Measurements from ENCODE around the gene HYCC1.
A peak's percentile ranks its signal among the peaks of the same experiment; 100 is the strongest.

Gene HYCC1

DNA sequence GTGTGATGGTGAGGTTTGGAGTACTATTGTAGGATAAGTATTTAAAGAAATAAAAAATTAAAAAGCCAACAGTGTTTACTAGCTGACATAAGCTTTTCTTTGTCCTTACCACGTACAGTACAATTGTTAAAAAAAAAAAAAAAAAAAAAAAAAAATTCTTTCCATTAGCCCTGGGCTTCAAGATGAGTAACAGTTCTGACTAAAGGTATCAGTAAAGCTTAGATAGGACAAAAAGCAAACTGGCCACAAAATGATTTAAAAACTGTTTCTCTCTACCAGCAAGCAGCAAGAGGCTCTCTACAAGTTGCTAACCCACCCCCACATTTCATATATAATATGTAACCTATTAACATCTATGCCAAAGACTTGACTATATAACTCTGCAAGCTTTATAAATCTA is 17.5 kb downstream of the HYCC1 start:
- TF ChIP-seq, protein P1, sequence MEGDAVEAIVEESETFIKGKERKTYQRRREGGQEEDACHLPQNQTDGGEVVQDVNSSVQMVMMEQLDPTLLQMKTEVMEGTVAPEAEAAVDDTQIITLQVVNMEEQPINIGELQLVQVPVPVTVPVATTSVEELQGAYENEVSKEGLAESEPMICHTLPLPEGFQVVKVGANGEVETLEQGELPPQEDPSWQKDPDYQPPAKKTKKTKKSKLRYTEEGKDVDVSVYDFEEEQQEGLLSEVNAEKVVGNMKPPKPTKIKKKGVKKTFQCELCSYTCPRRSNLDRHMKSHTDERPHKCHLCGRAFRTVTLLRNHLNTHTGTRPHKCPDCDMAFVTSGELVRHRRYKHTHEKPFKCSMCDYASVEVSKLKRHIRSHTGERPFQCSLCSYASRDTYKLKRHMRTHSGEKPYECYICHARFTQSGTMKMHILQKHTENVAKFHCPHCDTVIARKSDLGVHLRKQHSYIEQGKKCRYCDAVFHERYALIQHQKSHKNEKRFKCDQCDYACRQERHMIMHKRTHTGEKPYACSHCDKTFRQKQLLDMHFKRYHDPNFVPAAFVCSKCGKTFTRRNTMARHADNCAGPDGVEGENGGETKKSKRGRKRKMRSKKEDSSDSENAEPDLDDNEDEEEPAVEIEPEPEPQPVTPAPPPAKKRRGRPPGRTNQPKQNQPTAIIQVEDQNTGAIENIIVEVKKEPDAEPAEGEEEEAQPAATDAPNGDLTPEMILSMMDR (conservative IDR thresholded peaks at IDR 0.05; ENCODE audit: low read length) = no peak
- DNase-seq (ENCODE audit: low read depth) = no peak
- no peak overlapping the region for H3K4me3 ChIP-seq (ENCODE audit: low read length)

DNA sequence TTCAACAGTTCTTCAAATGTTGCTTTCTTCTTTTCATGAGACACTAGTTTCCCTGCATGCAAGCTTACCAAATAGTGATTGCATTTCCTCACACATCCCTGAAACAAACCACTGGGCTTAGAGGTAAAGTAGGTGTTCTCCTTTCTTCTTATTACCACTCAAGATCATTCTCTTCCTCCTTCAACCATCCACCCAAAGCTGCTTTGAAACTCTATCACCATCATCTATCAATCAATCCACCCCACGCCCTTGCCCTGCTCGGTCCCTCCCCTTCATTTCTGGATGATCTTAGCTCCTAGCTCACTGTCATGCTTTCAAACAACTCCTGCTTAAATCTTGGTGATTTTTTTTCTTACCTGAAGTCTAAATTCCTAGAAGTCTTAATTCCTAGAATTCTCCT is 18.9 kb downstream of the HYCC1 start:
- TF ChIP-seq, protein P1 (conservative IDR thresholded peaks at IDR 0.05; ENCODE audit: low read length) = no peak
- DNase-seq (ENCODE audit: low read depth) = no peak
- H3K4me3 ChIP-seq (ENCODE audit: low read length) = no peak overlapping the region

GRCh38 chr7:22992874-22993840 is 20.8 kb downstream of the HYCC1 start:
- no peak overlapping the region for H3K4me3 ChIP-seq (ENCODE audit: low read length)
- TF ChIP-seq, protein P1 (conservative IDR thresholded peaks at IDR 0.05; ENCODE audit: low read length) = no peak

DNA sequence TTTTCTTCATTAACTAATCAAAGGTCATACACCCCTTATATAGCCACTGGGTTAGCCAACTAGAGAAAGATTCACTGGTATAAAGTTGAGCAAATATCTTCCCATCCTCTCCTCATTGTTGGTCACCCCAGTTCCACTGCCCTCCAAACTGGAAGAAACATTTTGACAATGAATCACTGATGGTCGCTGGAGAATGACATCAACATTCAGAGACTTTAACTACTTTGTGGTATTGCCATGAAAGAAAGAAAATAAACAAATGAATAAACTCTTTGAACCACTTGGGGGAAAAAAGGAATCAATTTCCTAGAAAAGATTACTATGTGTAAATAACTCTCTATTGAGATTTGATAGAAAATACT is 23.4 kb downstream of the HYCC1 start:
- peak; percentile 69 for DNase-seq (ENCODE audit: low read depth)
- TF ChIP-seq, protein P1 (conservative IDR thresholded peaks at IDR 0.05; ENCODE audit: low read length) = no peak
- no peak overlapping the region for H3K4me3 ChIP-seq (ENCODE audit: low read length)

More at GRCh38 chr7:22992874-22993840, 20.8 kb downstream of the HYCC1 start:
- DNase-seq (ENCODE audit: low read depth) = no peak

- TF ChIP-seq, protein P1 (conservative IDR thresholded peaks at IDR 0.05; ENCODE audit: low read length) = no peak
- peak; percentile 59 for DNase-seq (ENCODE audit: low read depth)
- H3K4me3 ChIP-seq (ENCODE audit: low read length) = no peak overlapping the region
Observed at GRCh38 chr7:22989643-22990587, 24.0 kb downstream of the HYCC1 start.

DNA sequence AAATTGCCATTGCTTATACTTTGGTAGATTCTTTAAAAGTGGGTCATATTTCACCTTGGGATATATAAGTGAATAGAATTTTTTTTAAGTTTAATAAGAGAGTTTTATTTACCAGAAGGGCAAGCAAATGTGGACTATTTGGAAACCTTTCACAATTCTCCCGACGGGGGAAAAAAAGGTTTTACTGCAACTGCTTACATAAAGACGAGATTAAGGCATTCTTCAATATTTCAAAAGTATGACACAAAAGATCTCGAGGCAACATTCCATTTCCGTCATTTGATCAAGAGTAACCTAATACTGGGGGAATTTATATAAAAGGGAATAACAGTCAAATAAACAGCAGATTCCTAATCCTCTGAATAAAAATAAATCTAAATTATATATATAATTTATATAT is 28.5 kb downstream of the HYCC1 start:
- no peak for DNase-seq (ENCODE audit: low read depth)
- TF ChIP-seq, protein P1 (conservative IDR thresholded peaks at IDR 0.05; ENCODE audit: low read length) = no peak
- no peak overlapping the region for H3K4me3 ChIP-seq (ENCODE audit: low read length)
